ENCODE results near the gene MAGIX.

MAGIX gene

DNA sequence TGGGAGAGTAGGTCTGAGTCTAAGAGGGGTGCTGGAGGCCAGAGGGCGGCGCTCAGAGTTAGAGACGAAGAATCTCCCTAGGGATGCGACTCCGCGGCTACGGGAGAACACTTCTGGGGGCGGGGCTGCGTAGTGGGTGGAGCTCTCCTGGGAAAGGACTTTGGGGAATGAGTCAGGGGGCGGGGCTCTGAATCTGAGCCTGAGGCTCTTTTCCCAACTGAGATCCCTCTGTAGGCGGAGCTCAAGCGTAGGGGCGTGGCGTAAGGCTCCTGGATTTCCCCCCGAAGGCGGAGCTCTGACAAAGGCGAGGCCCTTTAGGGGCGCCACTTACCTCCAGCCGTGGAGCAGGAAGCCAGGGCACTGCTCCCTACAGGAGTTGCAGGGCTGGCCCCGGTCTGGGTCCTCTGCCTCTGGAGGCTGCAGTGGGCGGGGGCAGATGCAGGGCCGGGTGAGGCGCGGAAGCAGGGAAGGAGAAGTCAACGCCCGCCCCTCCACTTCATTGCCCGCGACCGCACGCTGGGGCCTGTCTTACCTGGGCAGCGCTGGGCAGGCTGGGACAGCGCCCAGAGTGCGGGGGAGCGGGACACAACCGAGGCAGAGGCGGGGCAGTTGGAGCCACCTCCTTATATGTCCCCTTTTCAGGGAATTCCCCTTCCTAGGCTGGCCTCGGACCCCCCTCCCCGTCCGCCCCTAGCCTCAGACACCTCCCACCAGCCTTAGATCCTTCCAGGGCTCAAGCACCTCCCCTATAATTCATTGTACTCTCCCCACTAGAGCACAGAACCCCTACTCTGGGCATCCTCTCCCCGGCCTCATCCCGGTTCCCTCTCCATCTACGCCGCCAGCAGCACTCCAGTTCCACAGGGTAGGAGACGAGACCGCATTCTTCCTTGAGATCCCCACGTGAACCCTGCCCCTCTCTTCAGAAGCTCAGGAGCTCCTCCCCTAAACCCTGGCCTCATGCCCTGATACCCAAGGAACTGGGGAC lies 22.0 kb downstream of the MAGIX start (continued):
- TF ChIP-seq PATZ1 (tag by site-specific recombination; IDR thresholded peaks at IDR 0.05): peak; percentile 84
- TF ChIP-seq, protein P1, sequence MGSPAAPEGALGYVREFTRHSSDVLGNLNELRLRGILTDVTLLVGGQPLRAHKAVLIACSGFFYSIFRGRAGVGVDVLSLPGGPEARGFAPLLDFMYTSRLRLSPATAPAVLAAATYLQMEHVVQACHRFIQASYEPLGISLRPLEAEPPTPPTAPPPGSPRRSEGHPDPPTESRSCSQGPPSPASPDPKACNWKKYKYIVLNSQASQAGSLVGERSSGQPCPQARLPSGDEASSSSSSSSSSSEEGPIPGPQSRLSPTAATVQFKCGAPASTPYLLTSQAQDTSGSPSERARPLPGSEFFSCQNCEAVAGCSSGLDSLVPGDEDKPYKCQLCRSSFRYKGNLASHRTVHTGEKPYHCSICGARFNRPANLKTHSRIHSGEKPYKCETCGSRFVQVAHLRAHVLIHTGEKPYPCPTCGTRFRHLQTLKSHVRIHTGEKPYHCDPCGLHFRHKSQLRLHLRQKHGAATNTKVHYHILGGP (tag by site-specific recombination; IDR thresholded peaks at IDR 0.05): no peak
- TF ChIP-seq ZNF626 (tag by site-specific recombination; IDR thresholded peaks at IDR 0.05): no peak
- TF ChIP-seq KLF9 (tag by site-specific recombination; IDR thresholded peaks at IDR 0.05; ENCODE audit: low read depth): peak; percentile 86
- 0 out of 2 replicates have a peak, but pooled peaks have one; percentile 48 for TF ChIP-seq KLF1 (tag by site-specific recombination; IDR thresholded peaks at IDR 0.05)
- TF ChIP-seq ZNF76 (tag by site-specific recombination; IDR thresholded peaks at IDR 0.05; ENCODE audit: borderline replicate concordance, low read depth): peak; percentile 63; the same call in 1 of the 2 replicates
- no peak for TF ChIP-seq ZNF549 (tag by site-specific recombination; IDR thresholded peaks at IDR 0.05)
- peak; percentile 76 for TF ChIP-seq HIC1 (tag by site-specific recombination; IDR thresholded peaks at IDR 0.05)
- TF ChIP-seq ZNF596 (tag by site-specific recombination; IDR thresholded peaks at IDR 0.05): no peak
- TF ChIP-seq, protein P2, sequence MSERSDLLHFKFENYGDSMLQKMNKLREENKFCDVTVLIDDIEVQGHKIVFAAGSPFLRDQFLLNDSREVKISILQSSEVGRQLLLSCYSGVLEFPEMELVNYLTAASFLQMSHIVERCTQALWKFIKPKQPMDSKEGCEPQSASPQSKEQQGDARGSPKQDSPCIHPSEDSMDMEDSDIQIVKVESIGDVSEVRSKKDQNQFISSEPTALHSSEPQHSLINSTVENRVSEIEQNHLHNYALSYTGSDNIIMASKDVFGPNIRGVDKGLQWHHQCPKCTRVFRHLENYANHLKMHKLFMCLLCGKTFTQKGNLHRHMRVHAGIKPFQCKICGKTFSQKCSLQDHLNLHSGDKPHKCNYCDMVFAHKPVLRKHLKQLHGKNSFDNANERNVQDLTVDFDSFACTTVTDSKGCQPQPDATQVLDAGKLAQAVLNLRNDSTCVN (tag by site-specific recombination; optimal IDR thresholded peaks at IDR 0.05): peak; percentile 43
- no peak for TF ChIP-seq ZNF223 (tag by site-specific recombination; IDR thresholded peaks at IDR 0.05)
- TF ChIP-seq ZNF777 (tag by site-specific recombination; IDR thresholded peaks at IDR 0.05; ENCODE audit: borderline replicate concordance): no peak
- TF ChIP-seq GFI1B (tag by site-specific recombination; IDR thresholded peaks at IDR 0.05): no peak
- no peak for TF ChIP-seq ZNF610 (tag by site-specific recombination; IDR thresholded peaks at IDR 0.05; ENCODE audit: borderline replicate concordance)
- no peak for TF ChIP-seq ZNF366 (tag by site-specific recombination; conservative IDR thresholded peaks at IDR 0.05)
- TF ChIP-seq, protein P3, sequence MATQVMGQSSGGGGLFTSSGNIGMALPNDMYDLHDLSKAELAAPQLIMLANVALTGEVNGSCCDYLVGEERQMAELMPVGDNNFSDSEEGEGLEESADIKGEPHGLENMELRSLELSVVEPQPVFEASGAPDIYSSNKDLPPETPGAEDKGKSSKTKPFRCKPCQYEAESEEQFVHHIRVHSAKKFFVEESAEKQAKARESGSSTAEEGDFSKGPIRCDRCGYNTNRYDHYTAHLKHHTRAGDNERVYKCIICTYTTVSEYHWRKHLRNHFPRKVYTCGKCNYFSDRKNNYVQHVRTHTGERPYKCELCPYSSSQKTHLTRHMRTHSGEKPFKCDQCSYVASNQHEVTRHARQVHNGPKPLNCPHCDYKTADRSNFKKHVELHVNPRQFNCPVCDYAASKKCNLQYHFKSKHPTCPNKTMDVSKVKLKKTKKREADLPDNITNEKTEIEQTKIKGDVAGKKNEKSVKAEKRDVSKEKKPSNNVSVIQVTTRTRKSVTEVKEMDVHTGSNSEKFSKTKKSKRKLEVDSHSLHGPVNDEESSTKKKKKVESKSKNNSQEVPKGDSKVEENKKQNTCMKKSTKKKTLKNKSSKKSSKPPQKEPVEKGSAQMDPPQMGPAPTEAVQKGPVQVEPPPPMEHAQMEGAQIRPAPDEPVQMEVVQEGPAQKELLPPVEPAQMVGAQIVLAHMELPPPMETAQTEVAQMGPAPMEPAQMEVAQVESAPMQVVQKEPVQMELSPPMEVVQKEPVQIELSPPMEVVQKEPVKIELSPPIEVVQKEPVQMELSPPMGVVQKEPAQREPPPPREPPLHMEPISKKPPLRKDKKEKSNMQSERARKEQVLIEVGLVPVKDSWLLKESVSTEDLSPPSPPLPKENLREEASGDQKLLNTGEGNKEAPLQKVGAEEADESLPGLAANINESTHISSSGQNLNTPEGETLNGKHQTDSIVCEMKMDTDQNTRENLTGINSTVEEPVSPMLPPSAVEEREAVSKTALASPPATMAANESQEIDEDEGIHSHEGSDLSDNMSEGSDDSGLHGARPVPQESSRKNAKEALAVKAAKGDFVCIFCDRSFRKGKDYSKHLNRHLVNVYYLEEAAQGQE (tag by site-specific recombination; IDR thresholded peaks at IDR 0.05): peak; percentile 29; the same call in 1 of the 2 replicates
- no peak for TF ChIP-seq ZNF274 (IDR thresholded peaks at IDR 0.05; ENCODE audit: low read length)
- no peak for TF ChIP-seq ZNF274 (tag by site-specific recombination; IDR thresholded peaks at IDR 0.05; ENCODE audit: borderline replicate concordance)
- no peak for TF ChIP-seq ZNF837 (tag by site-specific recombination; IDR thresholded peaks at IDR 0.05)
- TF ChIP-seq, protein P4, sequence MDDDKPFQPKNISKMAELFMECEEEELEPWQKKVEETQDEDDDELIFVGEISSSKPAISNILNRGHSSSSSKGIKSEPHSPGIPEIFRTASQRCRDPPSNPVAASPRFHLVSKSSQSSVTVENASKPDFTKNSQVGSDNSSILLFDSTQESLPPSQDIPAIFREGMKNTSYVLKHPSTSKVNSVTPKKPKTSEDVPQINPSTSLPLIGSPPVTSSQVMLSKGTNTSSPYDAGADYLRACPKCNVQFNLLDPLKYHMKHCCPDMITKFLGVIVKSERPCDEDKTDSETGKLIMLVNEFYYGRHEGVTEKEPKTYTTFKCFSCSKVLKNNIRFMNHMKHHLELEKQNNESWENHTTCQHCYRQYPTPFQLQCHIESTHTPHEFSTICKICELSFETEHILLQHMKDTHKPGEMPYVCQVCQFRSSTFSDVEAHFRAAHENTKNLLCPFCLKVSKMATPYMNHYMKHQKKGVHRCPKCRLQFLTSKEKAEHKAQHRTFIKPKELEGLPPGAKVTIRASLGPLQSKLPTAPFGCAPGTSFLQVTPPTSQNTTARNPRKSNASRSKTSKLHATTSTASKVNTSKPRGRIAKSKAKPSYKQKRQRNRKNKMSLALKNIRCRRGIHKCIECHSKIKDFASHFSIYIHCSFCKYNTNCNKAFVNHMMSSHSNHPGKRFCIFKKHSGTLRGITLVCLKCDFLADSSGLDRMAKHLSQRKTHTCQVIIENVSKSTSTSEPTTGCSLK (tag by site-specific recombination; IDR thresholded peaks at IDR 0.05): no peak
- peak; percentile 22; the same call in 1 of the 2 replicates for TF ChIP-seq WT1 (tag by site-specific recombination; IDR thresholded peaks at IDR 0.05)
- TF ChIP-seq SALL2 (tag by site-specific recombination; IDR thresholded peaks at IDR 0.05; ENCODE audit: borderline replicate concordance): no peak
- peak; percentile 98 for TF ChIP-seq IKZF3 (tag by site-specific recombination; IDR thresholded peaks at IDR 0.05)
- no peak for TF ChIP-seq ZNF660 (tag by site-specific recombination; IDR thresholded peaks at IDR 0.05)
- no peak for TF ChIP-seq ZNF37A (tag by site-specific recombination; IDR thresholded peaks at IDR 0.05)
- TF ChIP-seq ZNF19 (tag by site-specific recombination; IDR thresholded peaks at IDR 0.05; ENCODE audit: low read depth): no peak

Data from HEK293 (cell line).